IMR-90 (cell line): ENCODE results near the gene SRPRB.

ENCODE experiments used
- BHLHE40 ChIP-seq: fragments of 150-350 bp; IDR thresholded peaks from 2 replicates; pipeline ENCODE4 v1.6.1; 2016; ENCODE audit warnings: mild to moderate bottlenecking, low read depth, low read length
- CEBPB ChIP-seq: IDR thresholded peaks from 2 replicates; pipeline ENCODE4 v1.6.1; 2012; ENCODE audit warnings: low read depth, low read length, improper control_type of control experiment
- CTCF ChIP-seq: conservative IDR thresholded peaks from 2 replicates; pipeline ENCODE4 v1.5.1; 2012; ENCODE audit warnings: mild to moderate bottlenecking, low read depth, low read length, improper control_type of control experiment
- FOS ChIP-seq: fragments of 150-350 bp; IDR thresholded peaks from 2 replicates; pipeline ENCODE4 v1.6.1; 2016; ENCODE audit warnings: low read depth, low read length
- MAZ ChIP-seq: IDR thresholded peaks from 2 replicates; pipeline ENCODE4 v1.6.1; 2012; ENCODE audit warnings: low read depth, mild to moderate bottlenecking, low read length, improper control_type of control experiment, moderate library complexity, borderline replicate concordance
- MXI1 ChIP-seq: IDR thresholded peaks from 2 replicates; pipeline ENCODE4 v1.6.1; 2012; ENCODE audit warnings: low read depth, mild to moderate bottlenecking, low read length, moderate library complexity, borderline replicate concordance
- NFE2L2 ChIP-seq: fragments of 150-350 bp; IDR thresholded peaks from 2 replicates; pipeline ENCODE4 v1.6.1; 2016; ENCODE audit warnings: low read depth, mild to moderate bottlenecking, low read length
- POLR2A ChIP-seq: IDR thresholded peaks from 2 replicates; pipeline ENCODE4 v1.6.1; 2012; ENCODE audit warnings: mild to moderate bottlenecking, low read depth, low read length
- RAD21 ChIP-seq: IDR thresholded peaks from 2 replicates; pipeline ENCODE4 v1.6.1; 2012; ENCODE audit warnings: low read length, improper control_type of control experiment
- RCOR1 ChIP-seq: IDR thresholded peaks from 2 replicates; pipeline ENCODE4 v1.6.1; 2012; ENCODE audit warnings: mild to moderate bottlenecking, low read length, improper control_type of control experiment; ENCODE audit not compliant: insufficient replicate concordance
- RFX5 ChIP-seq: IDR thresholded peaks from 2 replicates; pipeline ENCODE4 v1.8.0; 2012; ENCODE audit warnings: low read depth, mild to moderate bottlenecking, low read length, moderate library complexity
- SMC3 ChIP-seq: fragments of 150-350 bp; IDR thresholded peaks from 2 replicates; pipeline ENCODE4 v1.6.1; 2016; ENCODE audit warnings: low read depth, mild to moderate bottlenecking, antibody characterized with exemption, low read length, moderate library complexity
- USF2 ChIP-seq: fragments of 150-350 bp; IDR thresholded peaks from 2 replicates; pipeline ENCODE4 v1.6.1; 2017; ENCODE audit warnings: mild to moderate bottlenecking, antibody characterized with exemption, low read length, low read depth
- TF ChIP-seq, protein P1 (sequence below): fragments of 150-350 bp; IDR thresholded peaks from 2 replicates; pipeline ENCODE4 v1.6.1; 2016; ENCODE audit warnings: low read depth, mild to moderate bottlenecking, low read length, moderate library complexity, borderline replicate concordance

DNA sequence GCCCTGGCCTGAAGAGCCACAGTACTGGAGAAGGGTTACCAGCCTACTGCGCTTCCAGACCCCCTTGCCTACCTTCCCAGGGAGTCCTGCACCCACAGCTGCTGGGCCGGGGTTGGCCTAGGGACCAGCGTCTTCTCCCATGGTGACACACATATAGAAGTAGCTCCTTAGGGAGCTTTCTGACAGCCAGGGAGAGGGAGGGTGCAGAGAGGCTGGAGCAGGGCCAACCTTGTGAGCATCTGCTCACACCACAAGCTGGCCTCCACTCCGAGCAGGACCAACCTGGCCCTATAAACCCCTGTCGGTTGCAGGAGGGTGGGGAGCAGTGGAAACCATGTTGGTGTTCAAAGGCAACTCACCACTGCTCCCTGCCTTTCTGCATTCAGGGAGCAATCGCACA lies 35.2 kb downstream of the SRPRB start:
- TF ChIP-seq MXI1 (no peak), RCOR1 (no peak), SMC3 (no peak), CTCF (no peak), POLR2A (no peak), NFE2L2 (no peak), RFX5 (no peak), CEBPB (no peak), RAD21 (no peak), BHLHE40 (no peak), USF2 (no peak), FOS (no peak), MAZ (no peak)
- TF ChIP-seq, protein P1, sequence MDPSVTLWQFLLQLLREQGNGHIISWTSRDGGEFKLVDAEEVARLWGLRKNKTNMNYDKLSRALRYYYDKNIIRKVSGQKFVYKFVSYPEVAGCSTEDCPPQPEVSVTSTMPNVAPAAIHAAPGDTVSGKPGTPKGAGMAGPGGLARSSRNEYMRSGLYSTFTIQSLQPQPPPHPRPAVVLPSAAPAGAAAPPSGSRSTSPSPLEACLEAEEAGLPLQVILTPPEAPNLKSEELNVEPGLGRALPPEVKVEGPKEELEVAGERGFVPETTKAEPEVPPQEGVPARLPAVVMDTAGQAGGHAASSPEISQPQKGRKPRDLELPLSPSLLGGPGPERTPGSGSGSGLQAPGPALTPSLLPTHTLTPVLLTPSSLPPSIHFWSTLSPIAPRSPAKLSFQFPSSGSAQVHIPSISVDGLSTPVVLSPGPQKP = no peak
